H9 (cell line): Measurements from ENCODE around the gene DNAI2. TPM values are rescaled to one million over a fixed set of nuclear protein-coding genes. Genes with fewer than 3 reads are reported as not detected.

ENCODE experiments used
- DNase-seq: peaks from one replicate; pipeline ENCODE4 v3.0.0-alpha.2; 2017
- H2AFZ ChIP-seq: one replicate; pipeline ENCODE4 v1.6.1; 2013; ENCODE audit warnings: mild to moderate bottlenecking, low read length, control low read depth, moderate library complexity
- H2AK5ac ChIP-seq: 2 replicates; pipeline ENCODE4 v1.6.1; 2013; ENCODE audit warnings: low read length, control low read depth, mixed read lengths; ENCODE audit not compliant: insufficient read length
- H2BK120ac ChIP-seq: one replicate; pipeline ENCODE4 v1.6.1; 2013; ENCODE audit warnings: low read depth, mild to moderate bottlenecking, low read length, control low read depth, inconsistent platforms; ENCODE audit not compliant: poor library complexity, severe bottlenecking
- H2BK12ac ChIP-seq: 2 replicates; pipeline ENCODE4 v1.6.1; 2013; ENCODE audit warnings: low read length, control low read depth, mixed read lengths, low read depth; ENCODE audit not compliant: insufficient read length
- H2BK15ac ChIP-seq: 2 replicates; pipeline ENCODE4 v1.6.1; 2013; ENCODE audit warnings: low read depth, low read length, control low read depth
- H2BK20ac ChIP-seq: one replicate; pipeline ENCODE4 v1.6.1; 2013; ENCODE audit warnings: low read depth, mild to moderate bottlenecking, low read length, control low read depth, inconsistent platforms; ENCODE audit not compliant: poor library complexity, severe bottlenecking
- H2BK5ac ChIP-seq: 2 replicates; pipeline ENCODE4 v1.6.1; 2013; ENCODE audit warnings: low read length, control low read depth, mixed read lengths; ENCODE audit not compliant: insufficient read length
- H3K14ac ChIP-seq: 2 replicates; pipeline ENCODE4 v1.6.1; 2013; ENCODE audit warnings: low read length, control low read depth; ENCODE audit not compliant: insufficient read depth
- H3K18ac ChIP-seq: 2 replicates; pipeline ENCODE4 v1.6.1; 2013; ENCODE audit warnings: low read depth, mild to moderate bottlenecking, mixed read lengths, low read length, control low read depth; ENCODE audit not compliant: insufficient read length
- H3K23ac ChIP-seq: 2 replicates; pipeline ENCODE4 v1.6.1; 2013; ENCODE audit warnings: low read length, control low read depth, mixed read lengths, low read depth; ENCODE audit not compliant: insufficient read length
- H3K23me2 ChIP-seq: 2 replicates; pipeline ENCODE4 v1.6.1; 2013; ENCODE audit warnings: low read depth, mild to moderate bottlenecking, mixed read lengths, low read length, control low read depth; ENCODE audit not compliant: insufficient read length, poor library complexity, severe bottlenecking
- H3K27ac ChIP-seq: 2 replicates; pipeline ENCODE4 v1.5.1; 2013; ENCODE audit warnings: low read length, control low read depth, mixed read lengths, low read depth; ENCODE audit not compliant: insufficient read length
- H3K27me3 ChIP-seq: 2 replicates; pipeline ENCODE4 v1.6.1; 2013; ENCODE audit warnings: low read length, control low read depth, inconsistent platforms; ENCODE audit not compliant: insufficient read depth
- H3K4ac ChIP-seq: 2 replicates; pipeline ENCODE4 v1.6.1; 2013; ENCODE audit warnings: low read depth, mild to moderate bottlenecking, control low read depth, inconsistent platforms, low read length, moderate library complexity
- H3K4me1 ChIP-seq: 2 replicates; pipeline ENCODE4 v1.6.1; 2013; ENCODE audit warnings: low read length, control low read depth, inconsistent platforms; ENCODE audit not compliant: insufficient read depth
- H3K4me2 ChIP-seq: 2 replicates; pipeline ENCODE4 v1.6.1; 2013; ENCODE audit warnings: low read length, control low read depth, mixed read lengths; ENCODE audit not compliant: insufficient read length, insufficient read depth
- H3K56ac ChIP-seq: 2 replicates; pipeline ENCODE4 v1.6.1; 2013; ENCODE audit warnings: low read depth, mild to moderate bottlenecking, mixed read lengths, low read length, control low read depth; ENCODE audit not compliant: insufficient read length
- H3K79me1 ChIP-seq: 2 replicates; pipeline ENCODE4 v1.6.1; 2013; ENCODE audit warnings: low read depth, mild to moderate bottlenecking, moderate library complexity, low read length, control low read depth, inconsistent platforms; ENCODE audit not compliant: insufficient read depth, poor library complexity, severe bottlenecking
- H3K79me2 ChIP-seq: 2 replicates; pipeline ENCODE4 v1.6.1; 2013; ENCODE audit warnings: low read length, control low read depth, inconsistent platforms; ENCODE audit not compliant: insufficient read depth
- H3K9ac ChIP-seq: 2 replicates; pipeline ENCODE4 v1.6.1; 2013; ENCODE audit warnings: low read length, control low read depth, mixed read lengths; ENCODE audit not compliant: insufficient read length; ENCODE audit errors: extremely low read depth
- H3K9me3 ChIP-seq: one replicate; pipeline ENCODE4 v1.6.1; 2013; ENCODE audit warnings: low read depth, low read length, inconsistent platforms; ENCODE audit not compliant: control insufficient read depth
- H3T11ph ChIP-seq: one replicate; pipeline ENCODE4 v1.6.1; 2013; ENCODE audit warnings: mild to moderate bottlenecking, low read length, control low read depth, inconsistent platforms
- H4K20me1 ChIP-seq: one replicate; pipeline ENCODE4 v1.6.1; 2013; ENCODE audit not compliant: control insufficient read depth, insufficient read length, insufficient read depth
- H4K5ac ChIP-seq: 2 replicates; pipeline ENCODE4 v1.6.1; 2013; ENCODE audit warnings: low read depth, mild to moderate bottlenecking, mixed read lengths, low read length, control low read depth; ENCODE audit not compliant: insufficient read length
- H4K8ac ChIP-seq: replicated peaks from 2 replicates; pipeline ENCODE4 v1.6.1; 2013; ENCODE audit warnings: low read length, control low read depth, mixed read lengths, low read depth; ENCODE audit not compliant: insufficient read length
- H4K91ac ChIP-seq: 2 replicates; pipeline ENCODE4 v1.6.1; 2013; ENCODE audit warnings: low read depth, mild to moderate bottlenecking, moderate library complexity, mixed read lengths, low read length, control low read depth; ENCODE audit not compliant: insufficient read length
- H3K27ac Mint-ChIP-seq, 3 experiments: 2 replicates in 2 of 3; 3 replicates in 1 of 3; pipeline ENCODE4 v1.8.0; 2020 to 2021; ENCODE audit warnings: mixed read lengths in 3 of 3, mild to moderate bottlenecking in 1 of 3, moderate library complexity in 1 of 3
- H3K27me3 Mint-ChIP-seq: 2 replicates; pipeline ENCODE4 v1.8.0; 2021; ENCODE audit warnings: low read depth, mild to moderate bottlenecking, moderate library complexity, mixed read lengths
- H3K36me3 Mint-ChIP-seq, 3 experiments: 2 replicates in 2 of 3; 3 replicates in 1 of 3; pipeline ENCODE4 v1.8.0; 2020 to 2021; ENCODE audit warnings: low read depth in 3 of 3, mixed read lengths in 3 of 3; ENCODE audit not compliant: insufficient read depth in 1 of 3
- H3K4me1 Mint-ChIP-seq, 2 experiments: 2 replicates each; pipeline ENCODE4 v1.8.0; 2020; ENCODE audit warnings: mixed read lengths in 2 of 2
- H3K4me3 Mint-ChIP-seq, 2 experiments: 2 replicates in 1 of 2; 3 replicates in 1 of 2; pipeline ENCODE4 v1.8.0; 2020 to 2021; ENCODE audit warnings: mild to moderate bottlenecking in 2 of 2, mixed read lengths in 2 of 2, moderate library complexity in 1 of 2
- H3K9me3 Mint-ChIP-seq, 2 experiments: 2 replicates in 1 of 2; 3 replicates in 1 of 2; pipeline ENCODE4 v1.8.0; 2020; ENCODE audit warnings: mild to moderate bottlenecking in 2 of 2, mixed read lengths in 2 of 2, moderate library complexity in 1 of 2
- CTCF ChIP-seq: fragments of 200-600 bp; sonication (generic); conservative IDR thresholded peaks from 3 replicates; pipeline ENCODE4 v1.8.0; 2021; ENCODE audit warnings: antibody characterized with exemption, mild to moderate bottlenecking
- WGBS: extraction: QIAGEN DNeasy Blood & Tissue Kit; methylation state at CpG from one replicate; pipeline ENCODE4 v1.1.7; 2013; ENCODE audit warnings: missing lambda C conversion rate, low lambda C conversion rate, mixed read lengths; ENCODE audit not compliant: insufficient read length; ENCODE audit errors: extremely low coverage; 5-methylcytosine and 5-hydroxymethylcytosine counted together
- total RNA-seq: library from RNA; stranded (reverse); gene quantifications from 2 replicates; pipeline ENCODE4 v1.2.1, GENCODE V29; 2021

DNAI2 gene
- total RNA-seq, 1 experiment from 2014 or later: not detected

GRCh38 chr17:74271901-74272561, 2.0 kb upstream of the DNAI2 start:
- TF ChIP-seq CTCF: no peak
- Histone ChIP-seq H2BK20ac (no peak overlapping the region), H3K79me2 (no peaks in the 10 kb centered on the region), H3T11ph (no peak overlapping the region), H4K5ac (no peak overlapping the region), H2BK5ac (no peak overlapping the region), H4K20me1 (no peaks in the 10 kb centered on the region), H3K14ac (no peak overlapping the region), H2AFZ (no peak overlapping the region), H3K27me3 (no peaks in the 10 kb centered on the region; the same call in 1 of the 2 replicates), H3K4ac (no peak overlapping the region), H3K9ac (no peak overlapping the region), H3K18ac (no peak overlapping the region), H2AK5ac (no peak overlapping the region), H2BK15ac (no peak overlapping the region), H3K56ac (no peak overlapping the region), H2BK12ac (no peak overlapping the region), H4K91ac (no peak overlapping the region), H3K9me3 (no peaks in the 10 kb centered on the region), H3K79me1 (no peaks in the 10 kb centered on the region), H3K23ac (no peak overlapping the region), H2BK120ac (no peak overlapping the region), H3K4me2 (no peak overlapping the region), H3K4me1 (no peaks in the 10 kb centered on the region; the same call in 1 of the 2 replicates), H4K8ac (no peak overlapping the region), H3K23me2 (peaks cover 4% of the 10 kb centered on the region), H3K27ac (no peak overlapping the region)
- no peaks in the 10 kb centered on the region for H3K36me3 Mint-ChIP-seq
- H3K27ac Mint-ChIP-seq: peak overlapping the region in 1 of 3 experiments; percentile 16; a peak in 2 of 7 replicates
- H3K4me3 Mint-ChIP-seq: no peak overlapping the region; a peak in 1 of 5 replicates
- WGBS: no CpG with 5 or more reads among the region's 13 CpGs
- H3K4me1 Mint-ChIP-seq: peaks cover 24 to 54% of the 10 kb centered on the region in 2 experiments
- DNase-seq: no peak
- H3K27me3 Mint-ChIP-seq: peaks cover 62% of the 10 kb centered on the region
- no peaks in the 10 kb centered on the region for H3K9me3 Mint-ChIP-seq
